ENCODE measurements around the gene NRL. TPM values are rescaled to one million over a fixed set of nuclear protein-coding genes. Genes with fewer than 3 reads are reported as not detected.

NRL gene
- total and polyA plus RNA-seq, 9 of the 15 experiments (the other 6 are each of a cell fraction or from before 2014, with no cell fraction given), result 0.07 to 2.7 (median 1.4) TPM; not detected in 1

DNA sequence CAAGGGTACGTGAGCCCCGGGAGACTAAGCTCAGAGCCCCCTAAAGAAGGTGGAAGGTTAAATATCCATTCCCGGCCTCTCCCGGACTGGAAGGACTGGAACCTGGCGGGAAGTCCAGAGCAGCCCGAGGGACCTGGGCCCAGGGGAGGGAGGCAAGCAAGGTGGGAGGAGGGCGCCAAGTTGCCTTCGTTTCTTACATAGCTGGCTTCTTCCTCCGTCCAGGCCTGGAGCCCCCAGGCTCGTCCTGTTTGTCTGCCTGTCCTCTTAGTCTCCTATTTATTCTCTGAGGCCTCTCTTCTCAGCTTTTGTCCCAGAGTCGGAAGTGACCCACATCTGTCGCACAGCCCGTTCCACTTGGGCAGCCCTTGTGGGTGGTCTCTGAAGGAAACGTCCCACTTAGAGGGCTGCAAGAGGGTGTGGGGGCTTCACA is 19.9 kb downstream of the NRL start (continued):
- TF ChIP-seq, protein P1, sequence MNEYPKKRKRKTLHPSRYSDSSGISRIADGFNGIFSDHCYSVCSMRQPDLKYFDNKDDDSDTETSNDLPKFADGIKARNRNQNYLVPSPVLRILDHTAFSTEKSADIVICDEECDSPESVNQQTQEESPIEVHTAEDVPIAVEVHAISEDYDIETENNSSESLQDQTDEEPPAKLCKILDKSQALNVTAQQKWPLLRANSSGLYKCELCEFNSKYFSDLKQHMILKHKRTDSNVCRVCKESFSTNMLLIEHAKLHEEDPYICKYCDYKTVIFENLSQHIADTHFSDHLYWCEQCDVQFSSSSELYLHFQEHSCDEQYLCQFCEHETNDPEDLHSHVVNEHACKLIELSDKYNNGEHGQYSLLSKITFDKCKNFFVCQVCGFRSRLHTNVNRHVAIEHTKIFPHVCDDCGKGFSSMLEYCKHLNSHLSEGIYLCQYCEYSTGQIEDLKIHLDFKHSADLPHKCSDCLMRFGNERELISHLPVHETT (CRISPR knock-in tag; conservative IDR thresholded peaks at IDR 0.05 in 1 of 2, IDR thresholded peaks at IDR 0.05 in 1 of 2), result 0 out of 4 replicates have a peak, but pooled peaks of 1 of the 2 experiments have one; percentile 1
- 0 out of 2 replicates have a peak, but pooled peaks have one; percentile 23 for TF ChIP-seq ILF3 (IDR thresholded peaks at IDR 0.05; ENCODE audit: borderline replicate concordance)
- TF ChIP-seq, protein P2, sequence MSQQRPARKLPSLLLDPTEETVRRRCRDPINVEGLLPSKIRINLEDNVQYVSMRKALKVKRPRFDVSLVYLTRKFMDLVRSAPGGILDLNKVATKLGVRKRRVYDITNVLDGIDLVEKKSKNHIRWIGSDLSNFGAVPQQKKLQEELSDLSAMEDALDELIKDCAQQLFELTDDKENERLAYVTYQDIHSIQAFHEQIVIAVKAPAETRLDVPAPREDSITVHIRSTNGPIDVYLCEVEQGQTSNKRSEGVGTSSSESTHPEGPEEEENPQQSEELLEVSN (IDR thresholded peaks at IDR 0.05; ENCODE audit: borderline replicate concordance in 1 of 2, extremely low read depth in 1 of 2, insufficient read depth in 1 of 2, insufficient read length in 1 of 2, low read depth in 1 of 2, low read length in 1 of 2, poor library complexity in 1 of 2, severe bottlenecking in 1 of 2), result no peak
